IMR-90 (cell line): ENCODE data around the gene NPTX1.
"Not testable (repeated sequence)": the region's sequence is repeated elsewhere in the genome, so short reads cannot be mapped to it uniquely, and the experiment has no call there.

Source experiments
- BHLHE40 ChIP-seq: fragments of 150-350 bp; IDR thresholded peaks from 2 replicates; pipeline ENCODE4 v1.6.1; 2016; ENCODE audit warnings: mild to moderate bottlenecking, low read depth, low read length
- MAFK ChIP-seq: IDR thresholded peaks from 2 replicates; pipeline ENCODE4 v1.6.1; 2012; ENCODE audit warnings: low read depth, low read length, improper control_type of control experiment
- TF ChIP-seq, protein P1 (sequence below): fragments of 150-350 bp; IDR thresholded peaks from 2 replicates; pipeline ENCODE4 v1.6.1; 2016; ENCODE audit warnings: low read depth, mild to moderate bottlenecking, low read length, moderate library complexity, borderline replicate concordance
- TF ChIP-seq, protein P2 (sequence below): conservative IDR thresholded peaks from 2 replicates; pipeline ENCODE4 v1.5.1; 2012; ENCODE audit warnings: mild to moderate bottlenecking, low read depth, low read length, improper control_type of control experiment

DNA sequence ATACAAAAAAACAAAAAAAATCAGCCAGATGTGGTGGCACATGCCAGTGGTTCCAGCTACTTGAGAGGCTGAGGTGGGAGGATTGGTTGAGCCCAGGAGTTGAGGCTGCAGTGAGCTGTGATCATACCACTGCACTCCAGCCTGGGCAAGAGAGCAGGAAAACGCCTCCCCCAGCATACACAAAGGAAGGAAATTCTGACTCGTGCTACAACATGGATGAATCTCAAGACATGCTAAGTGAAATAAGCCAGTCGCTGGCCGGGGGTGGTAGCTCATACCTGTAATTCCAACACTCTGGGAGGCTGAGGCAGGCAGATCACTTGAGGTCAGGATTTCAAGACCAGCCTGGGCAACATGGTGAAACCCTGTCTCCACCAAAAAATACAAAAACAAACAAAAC lies 30.8 kb upstream of the NPTX1 start:
- TF ChIP-seq, protein P1, sequence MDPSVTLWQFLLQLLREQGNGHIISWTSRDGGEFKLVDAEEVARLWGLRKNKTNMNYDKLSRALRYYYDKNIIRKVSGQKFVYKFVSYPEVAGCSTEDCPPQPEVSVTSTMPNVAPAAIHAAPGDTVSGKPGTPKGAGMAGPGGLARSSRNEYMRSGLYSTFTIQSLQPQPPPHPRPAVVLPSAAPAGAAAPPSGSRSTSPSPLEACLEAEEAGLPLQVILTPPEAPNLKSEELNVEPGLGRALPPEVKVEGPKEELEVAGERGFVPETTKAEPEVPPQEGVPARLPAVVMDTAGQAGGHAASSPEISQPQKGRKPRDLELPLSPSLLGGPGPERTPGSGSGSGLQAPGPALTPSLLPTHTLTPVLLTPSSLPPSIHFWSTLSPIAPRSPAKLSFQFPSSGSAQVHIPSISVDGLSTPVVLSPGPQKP = not testable (repeated sequence)
- TF ChIP-seq, protein P2, sequence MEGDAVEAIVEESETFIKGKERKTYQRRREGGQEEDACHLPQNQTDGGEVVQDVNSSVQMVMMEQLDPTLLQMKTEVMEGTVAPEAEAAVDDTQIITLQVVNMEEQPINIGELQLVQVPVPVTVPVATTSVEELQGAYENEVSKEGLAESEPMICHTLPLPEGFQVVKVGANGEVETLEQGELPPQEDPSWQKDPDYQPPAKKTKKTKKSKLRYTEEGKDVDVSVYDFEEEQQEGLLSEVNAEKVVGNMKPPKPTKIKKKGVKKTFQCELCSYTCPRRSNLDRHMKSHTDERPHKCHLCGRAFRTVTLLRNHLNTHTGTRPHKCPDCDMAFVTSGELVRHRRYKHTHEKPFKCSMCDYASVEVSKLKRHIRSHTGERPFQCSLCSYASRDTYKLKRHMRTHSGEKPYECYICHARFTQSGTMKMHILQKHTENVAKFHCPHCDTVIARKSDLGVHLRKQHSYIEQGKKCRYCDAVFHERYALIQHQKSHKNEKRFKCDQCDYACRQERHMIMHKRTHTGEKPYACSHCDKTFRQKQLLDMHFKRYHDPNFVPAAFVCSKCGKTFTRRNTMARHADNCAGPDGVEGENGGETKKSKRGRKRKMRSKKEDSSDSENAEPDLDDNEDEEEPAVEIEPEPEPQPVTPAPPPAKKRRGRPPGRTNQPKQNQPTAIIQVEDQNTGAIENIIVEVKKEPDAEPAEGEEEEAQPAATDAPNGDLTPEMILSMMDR = not testable (repeated sequence)
- TF ChIP-seq MAFK, BHLHE40: not testable (repeated sequence)
